Inflammatory macrophage treated with lipopolysaccharide for 4 hours (primary cell): Measurements from ENCODE around the gene ZC3HAV1.
"Not testable (repeated sequence)": the region's sequence is repeated elsewhere in the genome, so short reads cannot be mapped to it uniquely, and the experiment has no call there.

ENCODE experiments used
- DNase-seq: peaks from one replicate; pipeline ENCODE4 v3.0.0-alpha.2; 2020

ZC3HAV1 gene

DNA sequence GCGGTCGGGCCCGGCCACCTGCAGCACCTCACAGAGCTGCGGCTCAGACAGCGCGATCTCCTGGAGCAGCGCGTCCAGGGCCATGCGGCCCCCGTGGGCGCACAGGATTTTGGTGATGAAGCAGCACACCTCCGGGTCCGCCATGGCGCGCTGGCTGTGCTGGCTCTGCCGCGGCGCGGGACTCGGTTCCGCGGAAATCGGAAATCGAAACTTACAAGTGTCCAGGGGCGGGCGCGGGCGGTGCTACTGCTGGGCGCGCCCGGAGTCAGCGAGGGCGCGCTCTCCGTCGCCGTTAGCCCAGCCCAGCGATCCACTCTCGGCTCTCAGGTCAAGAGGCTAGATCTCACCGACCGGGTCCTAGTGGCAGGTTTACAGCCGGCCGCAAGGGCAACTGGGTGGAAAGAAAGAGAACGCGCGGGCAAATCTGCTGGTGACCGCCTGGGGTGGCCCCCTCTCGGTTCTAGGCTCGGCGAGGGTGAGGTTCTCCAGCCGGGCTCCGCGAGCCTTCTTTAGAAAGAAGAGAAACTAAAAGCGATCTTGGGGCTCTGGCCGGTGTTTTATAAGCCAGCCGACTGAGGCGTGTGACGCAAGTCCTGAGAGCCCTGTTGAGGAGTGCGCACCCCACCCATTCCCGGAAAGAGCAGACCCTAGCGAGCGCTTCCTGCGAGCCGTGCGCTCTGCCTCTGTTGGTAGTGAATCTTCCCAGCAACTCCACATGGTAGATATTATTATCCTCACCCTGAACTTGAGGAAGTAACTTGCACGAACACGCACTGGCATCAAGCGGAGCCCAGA is at the start of gene ZC3HAV1:
TSS of gene ZC3HAV1 (minus strand) at position 533 of the 795 bp plus-strand sequence. CDS start at position 144, 389 bp downstream.
- peak; percentile 97 for DNase-seq

DNA sequence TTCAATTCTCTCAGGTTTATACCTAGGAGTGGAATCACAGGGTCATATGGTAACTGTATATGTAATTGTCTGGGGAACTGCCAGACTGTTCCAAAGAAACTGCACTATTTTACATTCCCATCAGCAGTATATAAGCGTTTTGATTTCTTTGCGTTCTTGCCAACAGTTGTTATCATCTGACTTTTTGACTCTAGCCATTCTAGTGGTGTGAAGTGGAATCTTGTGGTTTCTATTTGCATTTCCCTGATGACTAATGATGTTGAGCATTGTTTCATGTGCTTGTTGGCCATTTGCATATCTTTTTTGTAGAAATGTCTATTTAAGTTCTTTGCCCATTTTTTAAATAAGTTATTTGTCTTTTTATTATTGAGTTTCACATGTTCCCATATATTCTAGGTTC is 44.3 kb upstream of the ZC3HAV1 start:
- peak; percentile 47 for DNase-seq

DNA sequence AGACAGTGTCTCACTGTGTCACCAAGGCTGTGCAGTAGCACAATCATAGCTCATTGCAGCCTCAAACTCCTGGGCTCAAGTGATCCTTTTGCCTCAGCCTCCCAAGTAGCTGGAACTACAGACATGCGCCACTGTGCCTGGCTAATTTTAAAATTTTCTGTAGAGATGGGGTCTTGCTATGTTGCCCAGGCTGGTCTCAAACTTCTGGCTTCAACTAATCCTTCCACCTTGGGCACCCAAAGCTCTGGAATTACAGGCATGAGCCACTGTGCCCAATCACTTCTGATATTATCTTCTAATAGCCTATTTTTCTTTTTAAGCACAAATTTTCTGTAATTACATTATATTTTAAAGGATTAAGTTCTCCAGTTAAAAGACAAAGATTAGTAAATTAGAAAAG is 42.6 kb upstream of the ZC3HAV1 start:
- no peak for DNase-seq

DNA sequence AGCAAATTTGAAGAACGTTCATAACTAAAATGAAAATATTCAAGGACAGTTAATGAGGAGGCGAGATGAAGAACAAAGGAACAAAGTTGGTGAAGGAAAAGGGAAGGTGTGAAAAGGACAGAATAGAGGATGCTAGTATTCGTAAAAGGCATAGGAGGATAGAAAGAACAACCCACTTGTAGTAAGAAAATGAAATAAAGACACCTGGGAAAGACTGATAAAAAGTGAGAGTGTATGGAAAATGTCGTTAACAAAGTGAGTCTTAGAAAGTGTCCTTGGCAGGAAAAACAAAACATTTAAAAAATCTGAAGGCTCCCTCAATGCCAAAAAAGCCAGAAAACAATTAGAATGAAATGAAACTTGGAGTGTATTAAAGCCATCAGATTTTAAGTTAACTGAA is 29.6 kb upstream of the ZC3HAV1 start:
- no peak for DNase-seq

DNA sequence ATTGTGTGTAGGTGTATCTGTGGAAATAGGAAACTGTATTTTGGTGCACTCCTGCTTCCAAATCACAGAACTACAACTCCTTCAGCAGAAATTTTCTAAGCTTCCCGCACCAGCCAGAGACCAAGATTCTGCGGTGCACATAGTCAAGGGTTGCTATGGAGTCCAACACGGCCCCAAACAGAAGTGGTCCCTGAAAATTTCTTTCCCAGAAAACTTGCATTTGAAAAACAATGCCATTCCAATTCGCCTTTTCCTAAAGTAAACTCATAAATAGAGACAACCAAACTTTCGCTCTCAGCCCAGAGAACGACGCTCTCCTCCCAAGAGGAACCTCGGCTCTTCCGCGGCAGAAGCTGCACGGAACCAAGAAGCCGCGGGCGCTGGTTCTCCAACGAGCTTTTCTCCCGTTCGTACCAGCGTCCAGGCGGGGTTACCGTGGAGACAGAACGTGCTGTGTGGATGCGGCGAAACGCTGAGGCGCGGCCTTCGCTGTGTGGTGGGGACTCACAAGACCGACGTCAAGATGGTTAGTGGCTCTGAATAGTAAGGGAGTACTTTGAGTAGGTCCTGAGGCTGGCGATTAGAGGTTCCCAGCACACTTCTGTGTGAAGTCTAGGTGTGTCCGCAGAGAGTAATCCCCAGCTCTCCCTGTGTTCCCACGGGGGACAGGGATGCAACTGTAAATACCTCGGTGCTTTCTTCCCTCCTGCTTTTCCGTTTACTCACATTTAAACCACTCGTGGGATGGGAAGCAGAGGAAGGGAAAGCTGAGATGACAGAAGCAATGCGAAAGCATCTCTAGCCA is 24.0 kb upstream of the ZC3HAV1 start:
- peak; percentile 87 for DNase-seq

DNA sequence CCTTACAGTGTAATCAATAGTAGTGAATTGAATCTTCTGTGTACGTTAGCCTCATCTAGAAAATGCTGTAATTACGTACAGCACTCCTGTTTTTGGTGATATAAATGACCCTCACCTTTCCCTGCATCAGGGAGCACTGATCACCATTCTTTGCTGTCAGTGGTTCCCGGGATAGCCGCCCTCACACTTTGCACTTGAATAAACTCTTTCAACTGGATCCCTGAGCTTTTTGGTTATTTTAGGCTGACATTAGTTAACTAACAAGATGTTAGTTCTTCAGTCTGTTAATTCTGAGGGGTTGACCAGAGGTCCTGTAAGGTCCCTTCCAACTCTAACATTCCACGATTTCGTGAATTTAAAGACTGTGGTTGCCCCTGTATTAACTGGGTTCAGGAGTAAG is 23.4 kb upstream of the ZC3HAV1 start:
- DNase-seq = no peak

DNA sequence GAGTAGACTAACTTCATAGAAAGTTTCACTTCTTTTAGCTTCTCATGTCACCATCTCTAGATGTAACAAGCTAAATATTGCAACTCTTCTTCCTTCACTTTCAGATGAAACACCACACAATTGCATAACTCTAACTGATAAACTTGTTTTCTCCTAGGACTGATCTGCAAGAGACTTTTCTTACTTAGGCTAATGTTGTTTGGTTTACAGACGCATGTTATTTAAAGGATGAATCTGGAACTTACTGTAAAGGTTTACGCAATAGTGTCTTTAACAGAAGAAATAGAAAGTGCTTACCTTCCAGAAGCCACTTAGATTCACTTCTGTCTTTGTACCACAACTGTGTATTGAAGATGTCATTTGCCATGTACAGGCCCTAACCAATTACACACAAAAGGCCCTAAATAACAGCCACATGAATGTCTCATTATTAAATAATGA is 22.1 kb upstream of the ZC3HAV1 start:
- DNase-seq = peak; percentile 93

DNA sequence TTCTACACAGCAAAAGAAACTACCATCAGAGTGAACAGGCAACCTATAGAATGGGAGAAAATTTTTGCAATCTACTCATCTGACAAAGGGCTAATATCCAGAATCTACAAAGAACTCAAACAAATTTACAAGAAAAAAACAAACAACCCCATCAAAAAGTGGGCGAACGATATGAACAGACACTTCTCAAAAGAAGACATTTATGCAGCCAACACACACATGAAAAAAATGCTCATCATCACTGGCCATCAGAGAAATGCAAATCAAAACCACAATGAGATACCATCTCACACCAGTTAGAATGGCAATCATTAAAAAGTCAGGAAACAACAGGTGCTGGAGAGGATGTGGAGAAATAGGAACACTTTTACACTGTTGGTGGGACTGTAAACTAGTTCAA is 20.3 kb upstream of the ZC3HAV1 start:
- DNase-seq = not testable (repeated sequence)

DNA sequence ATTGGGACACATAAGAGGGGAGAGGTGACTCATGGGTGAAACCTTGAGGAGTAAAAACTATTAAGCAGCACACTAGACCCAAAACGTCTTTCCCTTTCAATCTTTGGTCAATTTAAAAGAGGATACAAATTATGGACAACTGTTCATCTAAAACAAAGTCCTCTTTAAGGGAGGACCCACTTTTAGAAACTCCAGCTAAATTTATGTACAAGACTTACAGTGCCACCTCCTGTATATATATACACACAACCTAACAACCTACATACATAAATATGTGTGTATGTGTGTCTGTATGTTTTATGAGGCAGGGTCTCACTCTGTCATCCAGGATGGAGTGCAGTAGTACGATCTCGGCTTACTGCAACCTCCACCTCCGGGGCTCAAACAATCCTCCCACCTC is 18.1 kb upstream of the ZC3HAV1 start:
- no peak for DNase-seq

DNA sequence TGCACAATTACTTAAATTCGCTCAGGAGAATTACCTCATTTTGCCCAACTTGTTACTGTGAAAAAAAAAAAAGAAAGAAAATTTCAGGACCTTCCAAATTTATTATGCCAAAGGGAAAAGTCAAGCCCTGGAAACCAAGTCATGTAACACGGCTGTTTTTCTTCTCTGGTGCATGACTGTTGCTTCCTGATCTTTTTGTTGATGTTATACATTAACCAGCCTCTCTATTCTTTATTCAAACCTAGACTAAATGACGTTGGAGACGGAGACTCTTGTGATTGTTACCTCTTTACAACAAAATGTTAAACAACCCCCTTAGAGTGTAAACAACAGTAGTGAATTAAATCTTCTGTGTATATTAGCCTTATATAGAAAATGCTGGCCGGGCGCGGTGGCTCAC is 16.1 kb upstream of the ZC3HAV1 start:
- DNase-seq = no peak

DNA sequence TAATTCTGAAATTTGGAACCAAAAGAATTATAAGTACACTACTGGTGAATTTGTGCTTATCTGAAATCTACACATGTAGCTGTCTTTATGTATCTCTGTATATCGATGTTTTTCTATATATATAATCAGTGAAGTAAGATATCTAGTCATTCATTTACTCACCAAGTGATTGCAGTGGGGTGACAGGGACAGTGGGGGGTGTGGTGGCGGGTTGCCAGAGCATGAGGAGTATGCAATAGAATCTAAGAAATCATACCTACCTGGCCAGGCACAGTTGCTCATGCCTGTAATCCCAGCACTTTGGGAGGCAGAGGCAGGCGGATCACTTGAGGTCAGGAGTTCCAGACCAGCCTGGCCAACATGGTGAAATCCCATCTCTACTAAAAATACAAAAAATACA is 15.5 kb upstream of the ZC3HAV1 start:
- not testable (repeated sequence) for DNase-seq

DNA sequence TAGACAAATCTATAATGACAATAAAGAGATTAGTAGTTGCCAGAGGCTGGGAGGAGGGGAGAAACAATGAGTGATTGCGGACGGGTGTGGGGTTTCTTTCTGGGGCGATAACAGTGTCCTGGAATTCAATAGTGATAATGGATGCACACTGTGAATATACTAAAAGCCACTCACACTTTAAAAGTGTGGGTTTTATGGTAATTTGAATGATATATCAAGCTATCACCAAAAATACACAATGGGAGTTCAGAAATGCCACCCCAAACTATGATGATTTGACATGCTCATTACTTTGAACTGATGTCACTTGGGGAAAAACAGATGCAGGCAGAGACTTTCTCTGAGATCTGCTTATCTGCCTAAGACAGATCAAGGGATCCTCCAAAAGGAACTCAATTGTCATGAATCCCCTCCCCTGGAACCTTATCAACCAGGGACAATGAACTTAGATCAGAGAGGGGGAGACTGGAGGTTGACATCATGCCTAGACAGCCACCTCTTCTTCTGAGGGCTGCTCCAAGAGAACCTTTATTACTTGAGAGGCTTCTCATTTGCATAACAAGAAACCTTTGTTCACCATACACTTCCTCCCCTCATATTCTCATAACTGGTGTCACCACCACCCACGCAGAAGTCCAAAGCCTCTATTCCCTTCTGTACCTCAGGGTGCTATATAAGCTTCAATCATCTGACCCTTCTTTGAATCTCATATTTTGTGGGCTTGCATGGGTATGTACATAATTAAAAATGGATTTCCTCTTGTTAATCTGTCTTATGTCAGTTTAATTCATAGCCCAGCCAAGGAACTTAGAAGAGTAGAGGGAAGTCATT is 14.8 kb upstream of the ZC3HAV1 start:
- peak; percentile 74 for DNase-seq

DNA sequence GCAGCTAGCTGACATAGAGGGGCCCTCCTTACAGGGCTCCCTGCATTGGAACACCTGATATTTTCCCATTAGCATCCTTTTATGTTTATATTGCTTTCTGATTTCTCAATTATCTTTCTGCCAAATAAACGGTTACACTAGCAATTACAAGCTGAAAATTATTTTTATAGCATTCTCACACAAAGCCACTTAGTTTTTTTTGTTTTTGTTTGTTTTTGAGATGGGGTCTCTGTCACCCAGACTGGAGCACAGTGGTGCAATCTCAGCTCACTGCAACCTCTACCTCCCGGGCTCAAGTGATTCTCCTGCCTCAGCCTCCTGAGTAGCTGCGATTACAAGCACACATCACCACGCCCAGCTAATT is 9.9 kb upstream of the ZC3HAV1 start:
- no peak for DNase-seq

DNA sequence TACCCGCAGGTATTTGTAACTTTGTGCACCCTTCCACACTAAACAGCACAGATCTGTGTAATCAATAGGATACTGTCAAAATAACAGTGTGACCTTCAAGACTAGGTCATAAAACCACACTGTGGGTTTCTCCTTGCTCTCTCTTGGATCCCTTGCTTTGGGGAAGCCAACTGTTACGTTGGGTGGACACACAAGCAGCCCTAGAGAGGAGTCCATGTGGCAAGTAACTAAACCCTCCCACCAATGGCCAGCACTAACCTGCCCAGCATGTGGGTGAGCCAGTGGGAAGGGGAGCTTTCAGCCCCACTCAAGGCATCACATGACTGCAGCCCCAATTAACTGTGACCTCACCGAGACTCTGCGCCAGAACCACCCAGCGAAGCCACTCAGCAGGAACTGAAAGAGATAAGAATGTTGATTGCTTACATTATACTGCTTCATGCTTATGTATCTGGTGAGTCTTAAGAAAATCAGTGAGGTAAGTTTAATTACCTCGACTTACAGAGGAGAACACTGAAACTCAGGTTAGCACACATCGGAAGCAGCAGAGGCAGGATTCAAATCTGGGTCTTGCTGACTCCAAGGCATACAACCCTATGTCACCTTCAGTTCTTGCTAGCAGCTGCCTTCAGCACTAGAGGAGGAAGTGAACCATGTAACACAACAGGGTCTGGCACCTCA is 9.4 kb upstream of the ZC3HAV1 start:
- DNase-seq = peak; percentile 75

DNA sequence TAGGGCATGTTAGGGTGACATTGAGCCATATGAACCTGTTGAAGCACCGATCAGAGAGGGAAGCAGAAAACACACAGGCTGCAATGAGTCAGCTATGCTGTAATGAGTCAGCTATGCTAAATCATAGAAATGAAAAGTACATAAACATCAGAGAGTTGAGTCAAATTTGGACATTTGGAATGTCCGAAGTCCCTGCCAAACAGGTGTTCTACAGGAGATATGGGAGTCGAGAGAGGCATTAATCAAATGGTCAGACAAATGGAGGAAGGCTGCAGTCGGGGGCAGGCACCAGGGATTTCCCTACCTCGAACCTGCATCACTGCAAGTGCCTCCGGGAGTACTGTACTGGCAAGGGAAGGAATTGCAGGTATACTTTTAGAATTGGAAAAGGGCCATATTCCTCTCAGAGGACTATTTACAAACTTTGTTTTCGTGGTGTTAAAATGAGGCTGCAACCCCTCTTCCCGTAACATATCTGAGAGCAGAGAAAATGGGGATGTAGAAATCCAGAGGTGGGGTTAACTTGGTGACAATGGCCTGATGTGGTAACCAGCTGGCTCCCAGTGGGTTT is 8.8 kb upstream of the ZC3HAV1 start:
- peak; percentile 79 for DNase-seq

DNA sequence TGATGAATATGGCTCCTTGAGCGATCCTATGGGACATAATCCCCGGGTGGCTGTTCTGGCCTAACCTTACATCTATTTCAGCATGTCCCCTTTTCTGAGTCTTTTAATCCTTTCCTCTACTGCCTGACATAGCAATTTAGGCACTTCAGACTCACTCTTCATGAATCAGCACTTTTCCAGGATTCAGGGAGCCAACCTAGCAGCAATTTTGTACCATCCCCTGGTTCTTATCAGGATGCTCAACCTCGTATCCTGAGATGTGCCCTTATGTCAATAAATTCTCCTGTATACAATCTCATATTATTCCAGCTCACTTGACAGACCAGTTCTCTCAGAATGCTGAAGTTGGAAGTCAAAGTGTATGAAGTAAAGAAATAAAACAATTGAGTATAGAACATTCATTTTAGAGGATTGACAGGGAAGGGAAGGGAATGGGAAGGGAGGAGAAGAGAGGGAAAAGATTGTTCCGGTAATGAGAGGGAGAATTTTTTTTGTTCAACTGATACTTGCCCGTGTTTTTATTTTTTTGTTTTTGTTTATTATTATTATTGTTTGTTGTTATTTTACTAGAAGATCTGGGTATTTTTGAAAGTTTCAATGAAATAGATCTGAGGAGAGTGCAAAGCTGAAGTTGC is 8.2 kb upstream of the ZC3HAV1 start:
- no peak for DNase-seq

DNA sequence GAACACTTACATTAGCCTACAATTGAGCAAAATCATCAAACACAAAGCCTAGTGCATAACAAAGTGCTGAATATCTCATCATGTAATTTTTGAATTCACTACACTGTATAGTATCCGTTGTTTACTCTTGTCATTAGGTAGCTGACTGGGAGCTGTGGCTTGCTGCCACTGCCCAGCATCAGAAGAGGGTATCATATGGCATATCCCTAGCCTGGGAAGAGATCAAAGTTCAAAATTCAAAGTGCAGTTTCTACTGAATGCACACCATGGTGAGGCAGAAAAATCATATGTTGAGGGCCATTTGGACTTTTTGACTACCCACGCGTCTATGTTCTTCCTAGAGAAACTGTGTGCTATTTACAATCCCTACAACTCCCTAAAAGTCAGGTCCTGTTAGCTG is 7.5 kb upstream of the ZC3HAV1 start:
- DNase-seq = no peak

DNA sequence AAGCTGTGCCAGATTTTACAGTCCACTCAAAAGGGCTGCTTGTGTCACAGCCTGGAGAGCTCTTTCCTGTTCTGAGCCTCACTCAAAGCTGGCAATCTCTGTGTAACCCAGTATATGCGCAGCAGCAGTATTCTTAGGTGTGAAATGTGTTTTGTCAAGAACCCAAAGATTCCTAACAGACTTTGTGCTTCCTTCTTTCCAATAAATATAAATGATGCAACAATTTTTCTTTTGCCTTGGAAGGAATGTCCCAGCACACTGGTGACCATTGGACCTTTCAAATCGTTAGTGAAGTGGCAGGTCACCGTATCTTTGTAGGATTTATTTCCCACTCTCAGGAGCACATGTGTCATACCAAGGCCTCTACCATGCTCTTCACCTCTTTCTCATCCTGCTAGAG is 5.6 kb upstream of the ZC3HAV1 start:
- no peak for DNase-seq

DNA sequence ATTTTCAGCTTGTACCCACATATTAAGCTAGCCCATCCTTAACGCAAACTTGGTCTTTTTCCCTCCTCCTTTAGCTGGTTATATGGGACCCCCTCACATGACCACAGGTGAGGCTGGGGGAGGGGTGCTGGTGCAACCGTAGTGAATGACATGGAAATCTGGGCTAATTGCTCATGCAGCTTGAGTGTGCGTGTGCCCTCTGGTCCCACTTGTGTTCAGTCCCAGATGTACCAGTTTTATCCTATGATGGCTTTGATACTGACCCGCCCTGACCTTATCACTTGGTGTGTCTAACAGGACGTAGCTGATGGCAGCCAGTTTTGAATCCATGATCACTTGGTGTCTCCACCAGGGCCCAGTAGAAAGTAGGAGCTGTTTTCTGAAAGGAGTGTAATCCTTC is 5.1 kb upstream of the ZC3HAV1 start:
- DNase-seq = no peak

DNA sequence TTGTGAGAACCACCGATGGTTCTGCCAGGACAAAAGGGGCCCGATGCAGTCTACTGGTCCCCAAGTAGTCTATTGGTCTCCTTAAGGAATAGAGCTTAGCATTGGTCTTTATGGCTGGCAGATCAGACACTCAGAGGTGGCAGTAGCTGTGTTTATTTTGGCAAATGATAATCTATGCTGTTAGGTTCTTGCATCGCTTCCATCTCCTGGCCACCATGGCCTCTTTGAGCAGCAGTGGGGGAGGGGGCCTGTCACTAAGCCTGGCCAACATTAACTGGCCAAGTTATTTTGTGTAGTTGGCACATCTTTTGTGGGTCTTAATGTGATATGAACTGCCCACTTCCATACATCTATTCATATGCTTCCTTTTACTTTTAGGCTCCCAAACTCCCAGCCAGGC is 4.5 kb upstream of the ZC3HAV1 start:
- DNase-seq = no peak

DNA sequence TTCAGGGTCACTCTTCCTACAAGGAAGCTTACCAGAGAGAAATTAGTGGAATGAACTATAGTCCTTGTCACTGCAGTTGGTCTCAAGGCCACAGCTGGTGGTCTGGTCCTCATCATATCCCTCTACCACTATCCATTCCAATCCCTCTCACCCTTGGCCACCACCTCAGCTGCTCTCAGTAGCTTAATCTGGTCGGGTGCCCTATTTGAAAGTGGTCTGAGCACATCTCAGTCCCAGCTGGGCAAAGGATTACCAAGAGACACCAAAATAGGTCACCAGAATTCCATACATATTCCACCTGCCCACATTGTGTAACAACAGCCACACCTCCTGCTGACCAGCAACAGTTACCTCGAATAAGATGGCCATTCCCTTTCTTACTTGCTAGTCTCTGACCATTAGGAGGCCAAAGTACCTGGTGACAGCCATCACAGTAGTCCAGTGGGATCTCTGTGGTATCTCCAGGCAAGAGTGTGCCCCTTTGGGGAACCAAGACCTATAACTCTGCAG is 3.3 kb upstream of the ZC3HAV1 start:
- DNase-seq = no peak

DNA sequence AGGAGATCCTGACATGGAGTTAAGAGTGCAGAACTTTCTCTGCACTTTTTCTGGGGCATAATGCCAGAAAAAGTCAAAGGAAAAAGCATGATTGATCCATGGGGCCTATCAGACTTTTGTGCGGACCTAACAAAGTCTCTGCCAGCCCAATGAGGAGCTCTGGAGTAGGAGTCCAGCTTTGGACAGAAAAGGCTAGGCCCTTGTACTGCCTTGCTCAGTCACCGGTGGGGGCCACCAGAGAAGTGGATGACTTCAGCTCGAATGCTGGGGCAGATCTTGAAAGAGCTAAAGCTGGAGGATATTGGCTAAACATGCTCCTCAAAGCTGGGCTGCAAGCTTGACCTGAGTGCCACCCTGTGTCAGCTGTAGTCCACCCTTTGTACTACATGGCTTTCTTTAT is 2.8 kb upstream of the ZC3HAV1 start:
- DNase-seq = no peak
